Glutamatergic neuron (in vitro differentiated cells): ENCODE data around the gene MECR. TPM values are rescaled to one million over a fixed set of nuclear protein-coding genes. Genes with fewer than 3 reads are reported as not detected.

Experiments used
- DNase-seq: peaks from one replicate; pipeline ENCODE4 v3.0.0; 2022
- H3K27ac Mint-ChIP-seq: one replicate; pipeline ENCODE4 v1.8.0; 2020; ENCODE audit warnings: mild to moderate bottlenecking, mixed read lengths, inconsistent platforms; ENCODE audit not compliant: unreplicated experiment
- H3K27me3 Mint-ChIP-seq: one replicate; pipeline ENCODE4 v1.8.0; 2020; ENCODE audit warnings: mild to moderate bottlenecking, moderate library complexity, mixed read lengths, inconsistent platforms; ENCODE audit not compliant: unreplicated experiment
- H3K36me3 Mint-ChIP-seq: one replicate; pipeline ENCODE4 v1.8.0; 2020; ENCODE audit warnings: mild to moderate bottlenecking, mixed read lengths, inconsistent platforms; ENCODE audit not compliant: unreplicated experiment
- H3K4me1 Mint-ChIP-seq: one replicate; pipeline ENCODE4 v1.8.0; 2020; ENCODE audit warnings: mild to moderate bottlenecking, low read depth, mixed read lengths, inconsistent platforms; ENCODE audit not compliant: unreplicated experiment
- H3K4me3 Mint-ChIP-seq: one replicate; pipeline ENCODE4 v1.8.0; 2020; ENCODE audit warnings: mild to moderate bottlenecking, mixed read lengths, inconsistent platforms; ENCODE audit not compliant: unreplicated experiment
- H3K9me3 Mint-ChIP-seq: one replicate; pipeline ENCODE4 v1.8.0; 2020; ENCODE audit warnings: mild to moderate bottlenecking, moderate library complexity, mixed read lengths, inconsistent platforms; ENCODE audit not compliant: unreplicated experiment
- CTCF ChIP-seq: fragments of 200-600 bp; sonication (generic); IDR thresholded peaks from one replicate; pipeline ENCODE4 v1.5.0; 2021; ENCODE audit not compliant: partially characterized antibody, unreplicated experiment
- total RNA-seq: library from RNA; stranded (reverse); fragmentation: NEBNext Ultra II Directional; extraction: Animal tissue kit (Norgen Biotek cat#: 25700); gene quantifications from one replicate; pipeline ENCODE4 v1.2.1, GENCODE V29; 2021; ENCODE audit not compliant: unreplicated experiment

The MECR gene
- total RNA-seq, 1 donor from 2014 or later = 21.4 TPM

- Mint-ChIP-seq H3K27me3 (peaks cover 8% of the 10 kb centered on the region), H3K4me1 (peaks cover 37% of the 10 kb centered on the region), H3K4me3 (no peak overlapping the region), H3K9me3 (no peaks in the 10 kb centered on the region), H3K36me3 (no peaks in the 10 kb centered on the region), H3K27ac (no peak overlapping the region)
- TF ChIP-seq CTCF = no peak
- DNase-seq = no peak
Measured at GRCh38 chr1:29169976-29170375, 60.8 kb downstream of the MECR start.

DNA sequence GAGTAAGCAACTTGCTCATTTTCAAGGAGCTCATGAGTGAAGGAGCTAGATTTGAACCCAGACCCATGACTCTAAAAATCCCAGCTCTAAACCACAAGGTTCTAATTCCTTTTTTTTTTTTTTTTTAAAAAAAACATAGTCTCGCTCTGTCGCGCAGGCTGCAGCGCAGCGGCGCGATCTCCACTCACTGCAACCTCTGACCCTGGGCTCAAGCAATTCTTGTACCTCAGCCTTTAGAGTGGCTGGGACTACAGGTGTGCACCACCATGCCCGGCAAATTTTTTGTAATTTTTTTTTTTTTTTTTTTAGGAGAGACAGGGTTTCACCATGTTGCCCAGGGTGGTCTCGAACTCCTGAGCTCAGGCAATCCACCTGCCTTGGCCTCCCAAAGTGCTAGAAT, 62.8 kb downstream of the MECR start:
- Mint-ChIP-seq H3K36me3 (no peaks in the 10 kb centered on the region), H3K4me3 (no peak overlapping the region), H3K27me3 (peaks cover 6% of the 10 kb centered on the region), H3K4me1 (peaks cover 40% of the 10 kb centered on the region), H3K27ac (no peak overlapping the region), H3K9me3 (no peaks in the 10 kb centered on the region)
- no peak for DNase-seq
- TF ChIP-seq CTCF = no peak

GRCh38 chr1:29166291-29166878, 64.3 kb downstream of the MECR start:
- DNase-seq = no peak
- H3K36me3 Mint-ChIP-seq = no peaks in the 10 kb centered on the region
- peaks cover 2% of the 10 kb centered on the region for H3K27me3 Mint-ChIP-seq
- no peak overlapping the region for H3K27ac Mint-ChIP-seq
- no peaks in the 10 kb centered on the region for H3K9me3 Mint-ChIP-seq
- H3K4me3 Mint-ChIP-seq = no peak overlapping the region
- no peak for TF ChIP-seq CTCF
- H3K4me1 Mint-ChIP-seq = peaks cover 35% of the 10 kb centered on the region

DNA sequence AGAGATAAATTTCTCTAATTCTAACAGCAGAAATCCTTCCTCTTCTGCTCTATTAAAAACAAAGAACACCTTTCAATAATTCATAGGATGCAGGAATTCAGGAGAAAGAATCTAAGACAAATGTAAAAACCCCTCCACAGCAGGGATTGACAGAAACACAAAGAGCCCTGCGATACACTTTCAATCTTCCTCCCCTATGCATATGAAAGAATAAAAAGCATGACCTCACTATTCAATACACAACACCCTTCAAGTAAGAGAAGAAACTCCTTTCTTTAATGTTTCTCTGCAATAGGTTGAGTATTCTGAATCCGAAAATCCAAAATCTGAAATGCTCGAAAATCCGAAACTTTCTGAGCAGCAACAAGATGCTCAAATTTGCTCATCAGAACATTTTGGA, 66.1 kb downstream of the MECR start:
- Mint-ChIP-seq H3K4me3 (no peak overlapping the region), H3K27ac (no peak overlapping the region), H3K27me3 (peaks cover 2% of the 10 kb centered on the region), H3K9me3 (no peaks in the 10 kb centered on the region), H3K4me1 (peaks cover 18% of the 10 kb centered on the region), H3K36me3 (no peaks in the 10 kb centered on the region)
- TF ChIP-seq CTCF = no peak
- no peak for DNase-seq

- Mint-ChIP-seq H3K4me1 (peaks cover 6% of the 10 kb centered on the region), H3K4me3 (no peak overlapping the region), H3K27me3 (no peaks in the 10 kb centered on the region), H3K36me3 (no peaks in the 10 kb centered on the region), H3K27ac (no peak overlapping the region), H3K9me3 (no peaks in the 10 kb centered on the region)
- no peak for DNase-seq
- no peak for TF ChIP-seq CTCF
Measured at GRCh38 chr1:29162476-29163138, 68.1 kb downstream of the MECR start.
